Gastroesophageal sphincter (tissue), 3 donors: ENCODE results near the gene TSPAN7.

Experiments
- EP300 ChIP-seq: sonication (generic); formaldehyde crosslinking; IDR thresholded peaks from one replicate; pipeline ENCODE4 v1.6.1; 2017; ENCODE audit warnings: antibody characterized with exemption, mild to moderate bottlenecking
- POLR2A ChIP-seq, 2 donors: fragments of 450-650 bp; IDR thresholded peaks; one replicate each; pipeline ENCODE4 v1.6.1; 2017; ENCODE audit warnings: antibody characterized with exemption in 2 of 2, mild to moderate bottlenecking in 2 of 2, moderate library complexity in 1 of 2
- POLR2AphosphoS5 ChIP-seq: sonication (generic); formaldehyde crosslinking; IDR thresholded peaks from one replicate; pipeline ENCODE4 v1.6.1; 2017; ENCODE audit warnings: antibody characterized with exemption
- TF ChIP-seq, protein P1 (sequence below), 4 experiments: fragments of 200-600 bp in 2 of 4; fragments of 450-650 bp in 2 of 4; sonication (generic) in 1 of 4; IDR thresholded peaks; one replicate each; pipeline ENCODE4 v1.5.1; 2017 to 2019; ENCODE audit warnings: antibody characterized with exemption in 4 of 4, mild to moderate bottlenecking in 2 of 4, moderate library complexity in 2 of 4

DNA sequence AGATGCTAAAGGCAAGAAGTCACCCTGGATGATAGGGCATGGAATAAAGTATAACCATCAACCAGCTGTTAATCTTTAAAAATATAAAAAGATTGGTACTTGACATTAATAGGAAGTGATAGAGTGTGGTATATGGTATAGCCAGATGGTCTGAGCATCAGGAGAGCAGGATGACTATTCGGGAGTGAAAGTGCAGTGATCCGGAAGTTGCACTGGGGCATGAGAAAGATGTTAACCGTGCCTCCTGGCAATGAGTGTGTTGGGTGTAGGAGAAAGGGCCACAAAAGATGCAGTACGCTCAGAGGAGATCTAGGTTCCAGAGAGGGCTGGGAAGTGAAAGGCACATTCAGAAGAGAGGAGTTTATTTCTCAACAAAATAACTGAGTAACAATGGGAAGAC is 65.0 kb downstream of the TSPAN7 start:
- TF ChIP-seq, protein P1, sequence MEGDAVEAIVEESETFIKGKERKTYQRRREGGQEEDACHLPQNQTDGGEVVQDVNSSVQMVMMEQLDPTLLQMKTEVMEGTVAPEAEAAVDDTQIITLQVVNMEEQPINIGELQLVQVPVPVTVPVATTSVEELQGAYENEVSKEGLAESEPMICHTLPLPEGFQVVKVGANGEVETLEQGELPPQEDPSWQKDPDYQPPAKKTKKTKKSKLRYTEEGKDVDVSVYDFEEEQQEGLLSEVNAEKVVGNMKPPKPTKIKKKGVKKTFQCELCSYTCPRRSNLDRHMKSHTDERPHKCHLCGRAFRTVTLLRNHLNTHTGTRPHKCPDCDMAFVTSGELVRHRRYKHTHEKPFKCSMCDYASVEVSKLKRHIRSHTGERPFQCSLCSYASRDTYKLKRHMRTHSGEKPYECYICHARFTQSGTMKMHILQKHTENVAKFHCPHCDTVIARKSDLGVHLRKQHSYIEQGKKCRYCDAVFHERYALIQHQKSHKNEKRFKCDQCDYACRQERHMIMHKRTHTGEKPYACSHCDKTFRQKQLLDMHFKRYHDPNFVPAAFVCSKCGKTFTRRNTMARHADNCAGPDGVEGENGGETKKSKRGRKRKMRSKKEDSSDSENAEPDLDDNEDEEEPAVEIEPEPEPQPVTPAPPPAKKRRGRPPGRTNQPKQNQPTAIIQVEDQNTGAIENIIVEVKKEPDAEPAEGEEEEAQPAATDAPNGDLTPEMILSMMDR (IDR thresholded peaks at IDR 0.05), result no peak
- TF ChIP-seq POLR2A (IDR thresholded peaks at IDR 0.05) (no peak), POLR2AphosphoS5 (no peak), EP300 (no peak)
